Measurements from ENCODE around the gene LHPP.
"Not testable (repeated sequence)": the region's sequence is repeated elsewhere in the genome, so short reads cannot be mapped to it uniquely, and the experiment has no call there.

Gene LHPP

GRCh38 chr10:124429576-124429975 lies 32.0 kb upstream of the LHPP start:
- Histone ChIP-seq H3K27ac (replicated peaks) (no peak overlapping the region), H3K27me3 (ENCODE audit: insufficient read depth, poor library complexity, severe bottlenecking) (peaks cover 5% of the 10 kb centered on the region), H3K4me3 (replicated peaks; ENCODE audit: insufficient read depth, low read length) (no peak overlapping the region)
- no peak for DNase-seq (ENCODE audit: low read depth in 1 of 2, low spot score in 1 of 2)
- TF ChIP-seq, protein P1, sequence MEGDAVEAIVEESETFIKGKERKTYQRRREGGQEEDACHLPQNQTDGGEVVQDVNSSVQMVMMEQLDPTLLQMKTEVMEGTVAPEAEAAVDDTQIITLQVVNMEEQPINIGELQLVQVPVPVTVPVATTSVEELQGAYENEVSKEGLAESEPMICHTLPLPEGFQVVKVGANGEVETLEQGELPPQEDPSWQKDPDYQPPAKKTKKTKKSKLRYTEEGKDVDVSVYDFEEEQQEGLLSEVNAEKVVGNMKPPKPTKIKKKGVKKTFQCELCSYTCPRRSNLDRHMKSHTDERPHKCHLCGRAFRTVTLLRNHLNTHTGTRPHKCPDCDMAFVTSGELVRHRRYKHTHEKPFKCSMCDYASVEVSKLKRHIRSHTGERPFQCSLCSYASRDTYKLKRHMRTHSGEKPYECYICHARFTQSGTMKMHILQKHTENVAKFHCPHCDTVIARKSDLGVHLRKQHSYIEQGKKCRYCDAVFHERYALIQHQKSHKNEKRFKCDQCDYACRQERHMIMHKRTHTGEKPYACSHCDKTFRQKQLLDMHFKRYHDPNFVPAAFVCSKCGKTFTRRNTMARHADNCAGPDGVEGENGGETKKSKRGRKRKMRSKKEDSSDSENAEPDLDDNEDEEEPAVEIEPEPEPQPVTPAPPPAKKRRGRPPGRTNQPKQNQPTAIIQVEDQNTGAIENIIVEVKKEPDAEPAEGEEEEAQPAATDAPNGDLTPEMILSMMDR (IDR thresholded peaks at IDR 0.05; ENCODE audit: insufficient read depth, low read length): no peak
- TF ChIP-seq, protein P2, sequence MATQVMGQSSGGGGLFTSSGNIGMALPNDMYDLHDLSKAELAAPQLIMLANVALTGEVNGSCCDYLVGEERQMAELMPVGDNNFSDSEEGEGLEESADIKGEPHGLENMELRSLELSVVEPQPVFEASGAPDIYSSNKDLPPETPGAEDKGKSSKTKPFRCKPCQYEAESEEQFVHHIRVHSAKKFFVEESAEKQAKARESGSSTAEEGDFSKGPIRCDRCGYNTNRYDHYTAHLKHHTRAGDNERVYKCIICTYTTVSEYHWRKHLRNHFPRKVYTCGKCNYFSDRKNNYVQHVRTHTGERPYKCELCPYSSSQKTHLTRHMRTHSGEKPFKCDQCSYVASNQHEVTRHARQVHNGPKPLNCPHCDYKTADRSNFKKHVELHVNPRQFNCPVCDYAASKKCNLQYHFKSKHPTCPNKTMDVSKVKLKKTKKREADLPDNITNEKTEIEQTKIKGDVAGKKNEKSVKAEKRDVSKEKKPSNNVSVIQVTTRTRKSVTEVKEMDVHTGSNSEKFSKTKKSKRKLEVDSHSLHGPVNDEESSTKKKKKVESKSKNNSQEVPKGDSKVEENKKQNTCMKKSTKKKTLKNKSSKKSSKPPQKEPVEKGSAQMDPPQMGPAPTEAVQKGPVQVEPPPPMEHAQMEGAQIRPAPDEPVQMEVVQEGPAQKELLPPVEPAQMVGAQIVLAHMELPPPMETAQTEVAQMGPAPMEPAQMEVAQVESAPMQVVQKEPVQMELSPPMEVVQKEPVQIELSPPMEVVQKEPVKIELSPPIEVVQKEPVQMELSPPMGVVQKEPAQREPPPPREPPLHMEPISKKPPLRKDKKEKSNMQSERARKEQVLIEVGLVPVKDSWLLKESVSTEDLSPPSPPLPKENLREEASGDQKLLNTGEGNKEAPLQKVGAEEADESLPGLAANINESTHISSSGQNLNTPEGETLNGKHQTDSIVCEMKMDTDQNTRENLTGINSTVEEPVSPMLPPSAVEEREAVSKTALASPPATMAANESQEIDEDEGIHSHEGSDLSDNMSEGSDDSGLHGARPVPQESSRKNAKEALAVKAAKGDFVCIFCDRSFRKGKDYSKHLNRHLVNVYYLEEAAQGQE (IDR thresholded peaks at IDR 0.05; ENCODE audit: insufficient replicate concordance, low read depth): no peak
- TF ChIP-seq POLR2AphosphoS5 (IDR thresholded peaks at IDR 0.05; ENCODE audit: low read depth) (no peak), GABPA (IDR thresholded peaks at IDR 0.05; ENCODE audit: low read depth) (no peak), SPI1 (IDR thresholded peaks at IDR 0.05; ENCODE audit: borderline replicate concordance, low read depth) (no peak)

- peaks cover 5% of the 10 kb centered on the region for H3K27me3 ChIP-seq (ENCODE audit: insufficient read depth, poor library complexity, severe bottlenecking)
- H3K27ac ChIP-seq (replicated peaks): no peak overlapping the region
- no peak for DNase-seq (ENCODE audit: low read depth in 1 of 2, low spot score in 1 of 2)
- H3K4me3 ChIP-seq (replicated peaks; ENCODE audit: insufficient read depth, low read length): no peak overlapping the region
- TF ChIP-seq, protein P2 (IDR thresholded peaks at IDR 0.05; ENCODE audit: insufficient replicate concordance, low read depth): no peak
Measured at GRCh38 chr10:124430077-124430476, 31.5 kb upstream of the LHPP start.

GRCh38 chr10:124433461-124433860 lies 28.2 kb upstream of the LHPP start:
- no peak overlapping the region for H3K4me3 ChIP-seq (replicated peaks; ENCODE audit: insufficient read depth, low read length)
- no peak for TF ChIP-seq POLR2AphosphoS5 (IDR thresholded peaks at IDR 0.05; ENCODE audit: low read depth)
- TF ChIP-seq, protein P1 (IDR thresholded peaks at IDR 0.05; ENCODE audit: insufficient read depth, low read length): no peak
- no peak for TF ChIP-seq GABPA (IDR thresholded peaks at IDR 0.05; ENCODE audit: low read depth)
- TF ChIP-seq, protein P2 (IDR thresholded peaks at IDR 0.05; ENCODE audit: insufficient replicate concordance, low read depth): no peak
- DNase-seq (ENCODE audit: low read depth in 1 of 2, low spot score in 1 of 2): no peak
- peaks cover 3% of the 10 kb centered on the region for H3K27me3 ChIP-seq (ENCODE audit: insufficient read depth, poor library complexity, severe bottlenecking)
- H3K27ac ChIP-seq (replicated peaks): no peak overlapping the region

DNA sequence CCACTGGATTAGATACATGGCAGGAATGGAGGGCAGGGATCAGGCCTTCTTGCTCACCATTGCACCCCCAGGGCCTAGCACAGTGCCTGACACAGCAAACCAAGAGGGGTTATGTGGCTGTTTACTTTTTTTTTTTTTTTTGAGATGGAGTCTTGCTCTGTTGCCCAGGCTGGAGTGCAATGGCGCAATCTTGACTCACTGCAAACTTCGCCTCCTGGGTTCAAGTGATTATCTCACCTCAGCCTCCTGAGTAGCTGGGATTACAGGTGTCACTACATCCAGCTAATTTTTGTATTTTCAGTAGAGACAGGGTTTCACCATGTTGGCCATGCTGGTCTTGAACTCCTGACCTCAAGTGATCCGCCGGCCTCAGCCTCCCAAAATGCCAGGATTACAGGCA lies 25.9 kb upstream of the LHPP start:
- not testable (repeated sequence) for DNase-seq (ENCODE audit: low read depth in 1 of 2, low spot score in 1 of 2); H3K4me3 ChIP-seq (replicated peaks; ENCODE audit: insufficient read depth, low read length); H3K27me3 ChIP-seq (ENCODE audit: insufficient read depth, poor library complexity, severe bottlenecking); H3K27ac ChIP-seq (replicated peaks)
